AG09309 (cell line): ENCODE results near the gene KASH5.

Experiments
- DNase-seq: peaks from one replicate; pipeline ENCODE4 v3.0.0-alpha.2; 2010; ENCODE audit warnings: low read depth
- H3K4me3 ChIP-seq: 2 replicates; pipeline ENCODE4 v1.5.1; 2011; ENCODE audit warnings: mild to moderate bottlenecking, low read depth, low read length, moderate library complexity; ENCODE audit not compliant: control insufficient read depth
- CTCF ChIP-seq: IDR thresholded peaks from 2 replicates; pipeline ENCODE4 v1.5.1; 2011; ENCODE audit warnings: mild to moderate bottlenecking, low read depth, low read length, inconsistent platforms; ENCODE audit not compliant: insufficient read depth, control insufficient read depth; ENCODE audit errors: missing control alignments

The KASH5 gene

GRCh38 chr19:49431330-49431749 is 43.3 kb downstream of the KASH5 start:
- H3K4me3 ChIP-seq: no peak overlapping the region
- no peak for DNase-seq
- no peak for TF ChIP-seq CTCF

- TF ChIP-seq CTCF: no peak
- no peak overlapping the region for H3K4me3 ChIP-seq
- DNase-seq: no peak
These were observed 44.4 kb downstream of the KASH5 start for GRCh38 chr19:49432141-49433073.

- no peak for TF ChIP-seq CTCF
- DNase-seq: no peak
- H3K4me3 ChIP-seq: no peak overlapping the region
These were observed 45.3 kb downstream of the KASH5 start for GRCh38 chr19:49433240-49433901.

GRCh38 chr19:49434907-49435583 is 47.0 kb downstream of the KASH5 start:
- no peak for DNase-seq
- H3K4me3 ChIP-seq: no peak overlapping the region
- TF ChIP-seq CTCF: no peak

DNA sequence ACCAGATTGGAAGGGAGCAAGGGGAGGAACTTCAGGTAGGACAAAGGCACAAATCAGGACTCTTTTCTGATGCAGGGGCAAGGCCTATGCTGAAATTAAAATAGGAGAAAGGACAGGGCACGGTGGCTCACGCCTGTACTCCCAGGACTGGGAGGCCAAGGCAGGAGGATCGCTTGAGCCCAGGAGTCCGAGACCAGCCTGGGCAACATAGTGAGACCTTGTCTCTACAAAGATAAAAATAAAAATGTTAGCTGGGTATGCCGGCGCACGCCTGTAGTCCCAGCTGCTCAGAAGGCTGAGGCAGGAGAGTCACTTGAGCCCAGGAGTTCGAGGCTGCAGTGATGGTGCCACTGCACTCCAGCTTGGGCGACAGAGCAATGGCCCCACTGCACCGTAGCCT is 47.6 kb downstream of the KASH5 start:
- no peak for TF ChIP-seq CTCF
- no peak for DNase-seq
- no peak overlapping the region for H3K4me3 ChIP-seq

GRCh38 chr19:49436381-49437017 is 48.5 kb downstream of the KASH5 start:
- DNase-seq: no peak
- H3K4me3 ChIP-seq: no peak overlapping the region
- TF ChIP-seq CTCF: no peak
